CD14-positive monocyte (primary cell): ENCODE measurements around the gene PHYHD1. TPM values are rescaled to one million over a fixed set of nuclear protein-coding genes. Genes with fewer than 3 reads are reported as not detected.

ENCODE experiments used
- DNase-seq, 3 donors: peaks; one replicate each; pipeline ENCODE4 v3.0.0-alpha.2; 2011 to 2022
- H2AFZ ChIP-seq: 2 replicates; pipeline ENCODE4 v1.6.0; 2012; ENCODE audit warnings: mild to moderate bottlenecking, low read depth, low read length, inconsistent platforms; ENCODE audit not compliant: insufficient read depth, poor library complexity, severe bottlenecking
- H3K27ac ChIP-seq, 2 donors: 1 replicate in 1 of 2; 2 replicates in 1 of 2; pipeline ENCODE4 v1.5.1; 2012 to 2013; ENCODE audit warnings: low read length in 2 of 2, control low read depth in 1 of 2, inconsistent platforms in 1 of 2, low read depth in 1 of 2, mild to moderate bottlenecking in 1 of 2
- H3K27me3 ChIP-seq, 2 donors: one replicate each; pipeline versions ENCODE4 v1.6.0 to v1.6.1; 2011 to 2013; ENCODE audit warnings: low read length in 2 of 2; ENCODE audit not compliant: control insufficient read depth in 2 of 2, insufficient read depth in 2 of 2
- H3K36me3 ChIP-seq, 2 donors: replicated peaks in 1 of 2; 1 replicate in 1 of 2; 2 replicates in 1 of 2; pipeline versions ENCODE4 v1.5.1 to v1.6.1; 2012 to 2013; ENCODE audit warnings: low read length in 2 of 2, control low read depth in 1 of 2, inconsistent platforms in 1 of 2, mild to moderate bottlenecking in 1 of 2; ENCODE audit not compliant: insufficient read depth in 2 of 2, control insufficient read depth in 1 of 2
- H3K4me1 ChIP-seq, 2 donors: 1 replicate in 1 of 2; 2 replicates in 1 of 2; pipeline versions ENCODE4 v1.5.1 to v1.6.1; 2012 to 2013; ENCODE audit warnings: low read length in 2 of 2, control low read depth in 1 of 2, inconsistent platforms in 1 of 2, mild to moderate bottlenecking in 1 of 2, moderate library complexity in 1 of 2; ENCODE audit not compliant: insufficient read depth in 2 of 2, control insufficient read depth in 1 of 2
- H3K4me2 ChIP-seq: replicated peaks from 2 replicates; pipeline ENCODE3; 2012; ENCODE audit warnings: low read length, moderate library complexity, mild to moderate bottlenecking; ENCODE audit not compliant: poor library complexity, severe bottlenecking; ENCODE audit errors: extremely low read depth
- H3K4me3 ChIP-seq, 3 experiments: fragments of 200-600 bp in 1 of 3; sonication (generic) in 1 of 3; replicated peaks in 1 of 3; 1 replicate in 2 of 3; 2 replicates in 1 of 3; pipeline ENCODE4 v1.5.1; 2011 to 2013; ENCODE audit warnings: low read length in 3 of 3, mild to moderate bottlenecking in 3 of 3, control low read depth in 2 of 3, low read depth in 2 of 3, inconsistent platforms in 1 of 3, moderate library complexity in 1 of 3
- H3K79me2 ChIP-seq: 2 replicates; pipeline ENCODE4 v1.6.0; 2012; ENCODE audit warnings: mild to moderate bottlenecking, control low read depth, inconsistent platforms, low read length, moderate library complexity; ENCODE audit not compliant: insufficient read depth
- H3K9ac ChIP-seq: 2 replicates; pipeline ENCODE4 v1.6.0; 2017; ENCODE audit warnings: low read length, mild to moderate bottlenecking; ENCODE audit not compliant: insufficient read depth, poor library complexity, severe bottlenecking
- H3K9me3 ChIP-seq, 2 donors: replicated peaks in 1 of 2; 1 replicate in 1 of 2; 2 replicates in 1 of 2; pipeline versions ENCODE4 v1.5.1 to v1.6.1; 2012 to 2013; ENCODE audit warnings: low read length in 2 of 2, control low read depth in 1 of 2; ENCODE audit not compliant: control insufficient read depth in 1 of 2, insufficient read depth in 1 of 2
- H4K20me1 ChIP-seq: 2 replicates; pipeline ENCODE4 v1.6.0; 2012; ENCODE audit warnings: mild to moderate bottlenecking, low read length, control low read depth, moderate library complexity; ENCODE audit not compliant: insufficient read depth
- H3K27ac Mint-ChIP-seq, 7 donors: one replicate each; pipeline ENCODE4 v1.8.0; 2020; ENCODE audit warnings: mild to moderate bottlenecking in 7 of 7, mixed read lengths in 7 of 7, moderate library complexity in 6 of 7, inconsistent platforms in 2 of 7
- H3K27me3 Mint-ChIP-seq, 3 donors: one replicate each; pipeline ENCODE4 v1.8.0; 2021 to 2022; ENCODE audit warnings: low read depth in 3 of 3, mild to moderate bottlenecking in 3 of 3, mixed read lengths in 3 of 3, moderate library complexity in 3 of 3, inconsistent platforms in 1 of 3
- H3K36me3 Mint-ChIP-seq, 2 donors: one replicate each; pipeline ENCODE4 v1.8.0; 2020; ENCODE audit warnings: mixed read lengths in 2 of 2, inconsistent platforms in 1 of 2, mild to moderate bottlenecking in 1 of 2
- H3K4me1 Mint-ChIP-seq: one replicate; pipeline ENCODE4 v1.8.0; 2020; ENCODE audit warnings: mild to moderate bottlenecking, mixed read lengths
- H3K4me3 Mint-ChIP-seq, 2 donors: one replicate each; pipeline ENCODE4 v1.8.0; 2020; ENCODE audit warnings: mild to moderate bottlenecking in 2 of 2, mixed read lengths in 2 of 2, moderate library complexity in 1 of 2
- H3K9me3 Mint-ChIP-seq, 7 donors: one replicate each; pipeline ENCODE4 v1.8.0; 2020 to 2022; ENCODE audit warnings: mixed read lengths in 7 of 7, mild to moderate bottlenecking in 6 of 7, moderate library complexity in 6 of 7, inconsistent platforms in 2 of 7
- WGBS: methylation state at CpG from one replicate; pipeline ENCODE4 v1.1.5; 2013; ENCODE audit warnings: missing lambda C conversion rate; ENCODE audit not compliant: insufficient coverage; 5-methylcytosine and 5-hydroxymethylcytosine counted together
- intact Hi-C, 2 donors: fragments of 100-400 bp; cut with micrococcal nuclease; formaldehyde crosslinking; loops; one replicate each; pipeline versions ENCODE4 v1.15.0 to v1.15.1; 2023
- polyA minus RNA-seq: library from RNA; depleted of rRNA, polyadenylated mRNA; stranded (reverse); fragments of >200 nt; gene quantifications from 2 replicates; pipeline ENCODE4 v1.2.3, GENCODE V29; 2012
- polyA plus RNA-seq, 3 donors: library from polyadenylated mRNA; depleted of rRNA in 1 of 3; unstranded in 2 of 3; stranded (reverse) in 1 of 3; fragments of 300-500 nt in 2 of 3; fragments of >200 nt in 1 of 3; fragmentation: Illumina TruSeq in 2 of 3; gene quantifications; 1 replicate in 2 of 3; 2 replicates in 1 of 3; pipeline ENCODE4 v1.2.3, GENCODE V29; 2012 to 2021
- total RNA-seq, 12 experiments: library from RNA in 1 of 12; stranded (reverse) in 1 of 12; fragments of 120-200 nt in 1 of 12; gene quantifications; one replicate each; pipeline ENCODE4 v1.2.4 and lab custom pipeline; 2013 to 2026; ENCODE audit warnings: mixed read lengths in 6 of 12, inconsistent platforms in 1 of 12
- TF ChIP-seq, protein P1 (sequence below): fragments of 200-600 bp; IDR thresholded peaks from one replicate; pipeline ENCODE4 v1.8.0; 2022; ENCODE audit warnings: antibody characterized with exemption, mild to moderate bottlenecking

Gene PHYHD1
- total RNA-seq (2013): 0.21 TPM
- under 1 TPM in 1 of 3 donors, not detected in 2; 0.29 TPM for polyA plus RNA-seq
- not detected in 2 replicates for polyA minus RNA-seq
- 0 to 1.2 (median 0.20) reads per million in 11 experiments for total RNA-seq (lab: John Stamatoyannopoulos, UW)

DNA sequence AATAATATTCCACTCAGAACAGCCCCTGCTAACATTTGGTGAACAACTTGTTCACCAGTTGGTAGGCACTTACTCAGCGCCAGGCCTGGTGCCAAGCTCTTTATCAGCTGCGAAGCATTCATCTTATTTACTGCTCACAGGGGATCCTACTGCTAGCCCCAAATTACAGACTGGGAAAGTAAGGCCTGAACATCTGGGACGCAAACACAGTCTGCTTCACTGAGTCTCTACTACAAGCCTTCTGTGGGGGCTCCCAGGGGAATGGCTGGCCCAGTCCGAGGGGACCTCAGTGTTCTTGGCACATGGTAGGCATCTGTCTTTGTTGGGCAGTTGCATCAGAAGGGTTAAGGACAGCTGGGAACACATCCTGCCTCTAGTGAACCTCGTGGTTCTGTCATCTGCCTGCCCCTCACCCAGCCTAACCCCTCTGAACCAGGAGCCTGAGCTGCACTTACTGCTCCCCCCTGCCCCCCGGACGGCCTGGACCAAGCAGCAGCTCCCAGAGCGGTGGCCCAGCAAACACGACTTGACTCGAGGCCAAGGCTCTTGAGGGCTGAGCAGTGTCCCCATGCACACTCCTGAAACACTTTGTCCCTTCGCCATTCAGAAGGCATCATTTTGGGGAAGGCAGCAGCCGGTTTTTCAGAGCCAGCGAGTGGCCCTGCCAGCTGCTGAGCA, at the start of gene PHYHD1:
Gene PHYHD1, plus strand, starts transcription at position 602 of the 678 bp plus-strand sequence. CDS start 1,342 bp downstream, outside the sequence.
- peaks cover 10% of the 10 kb centered on the region for H3K4me1 Mint-ChIP-seq
- Histone ChIP-seq H3K4me2 (no peak within 1 kb of the TSS), H3K4me1 (peaks cover 6 to 10% of the 10 kb centered on the region in 2 donors), H3K27ac (no peak within 1 kb of the TSS), H3K79me2 (no peaks in the 10 kb centered on the region), H2AFZ (no peak within 1 kb of the TSS), H3K4me3 (no peak within 1 kb of the TSS), H4K20me1 (no peaks in the 10 kb centered on the region), H3K36me3 (peaks cover 23 to 26% of the 10 kb centered on the region in 2 donors), H3K9ac (no peak within 1 kb of the TSS), H3K9me3 (no peaks in the 10 kb centered on the region), H3K27me3 (no peaks in the 10 kb centered on the region)
- no peaks in the 10 kb centered on the region for H3K9me3 Mint-ChIP-seq
- TF ChIP-seq, protein P1, sequence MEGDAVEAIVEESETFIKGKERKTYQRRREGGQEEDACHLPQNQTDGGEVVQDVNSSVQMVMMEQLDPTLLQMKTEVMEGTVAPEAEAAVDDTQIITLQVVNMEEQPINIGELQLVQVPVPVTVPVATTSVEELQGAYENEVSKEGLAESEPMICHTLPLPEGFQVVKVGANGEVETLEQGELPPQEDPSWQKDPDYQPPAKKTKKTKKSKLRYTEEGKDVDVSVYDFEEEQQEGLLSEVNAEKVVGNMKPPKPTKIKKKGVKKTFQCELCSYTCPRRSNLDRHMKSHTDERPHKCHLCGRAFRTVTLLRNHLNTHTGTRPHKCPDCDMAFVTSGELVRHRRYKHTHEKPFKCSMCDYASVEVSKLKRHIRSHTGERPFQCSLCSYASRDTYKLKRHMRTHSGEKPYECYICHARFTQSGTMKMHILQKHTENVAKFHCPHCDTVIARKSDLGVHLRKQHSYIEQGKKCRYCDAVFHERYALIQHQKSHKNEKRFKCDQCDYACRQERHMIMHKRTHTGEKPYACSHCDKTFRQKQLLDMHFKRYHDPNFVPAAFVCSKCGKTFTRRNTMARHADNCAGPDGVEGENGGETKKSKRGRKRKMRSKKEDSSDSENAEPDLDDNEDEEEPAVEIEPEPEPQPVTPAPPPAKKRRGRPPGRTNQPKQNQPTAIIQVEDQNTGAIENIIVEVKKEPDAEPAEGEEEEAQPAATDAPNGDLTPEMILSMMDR: no peak
- peak within 1 kb of the TSS; percentile 45 to 81 for H3K4me3 Mint-ChIP-seq
- H3K36me3 Mint-ChIP-seq: peaks cover 29 to 30% of the 10 kb centered on the region in 2 donors
- peak within 1 kb of the TSS in 1 of 7 donors; percentile 81 for H3K27ac Mint-ChIP-seq
- intact Hi-C loops: loop anchor here in 1 of 2 donors (10.0 kb wide), 1 partner anchor 276 kb away; no protein-coding TSS in a partner anchor
- 82% methylated on average over 12 of the region's 13 CpGs for WGBS
- DNase-seq: no peak
- peaks cover 1 to 4% (median 3%) of the 10 kb centered on the region in 3 donors for H3K27me3 Mint-ChIP-seq

DNA sequence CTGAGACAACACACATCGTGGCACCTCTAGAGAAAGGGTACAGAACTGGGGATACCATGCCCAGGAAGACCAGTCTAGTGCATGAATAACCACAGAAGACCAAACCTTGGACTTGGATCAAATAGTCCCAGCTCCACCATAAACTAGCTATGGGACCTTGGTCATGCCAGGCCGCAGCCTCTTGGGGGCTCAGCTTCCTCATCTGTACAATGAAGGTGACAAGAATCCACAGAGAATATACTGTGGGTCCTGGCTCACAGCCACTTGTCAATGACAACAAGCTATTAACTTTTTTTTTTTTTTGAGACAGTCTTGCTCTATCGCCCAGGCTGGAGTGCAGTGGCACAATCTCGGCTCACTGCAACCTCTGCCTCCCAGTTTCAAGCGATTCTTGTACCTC, 42.9 kb upstream of the PHYHD1 start:
- Histone ChIP-seq H3K4me2 (no peak overlapping the region), H3K9ac (no peak overlapping the region), H3K4me3 (no peak overlapping the region), H3K4me1 (peaks cover 20 to 22% of the 10 kb centered on the region in 2 donors), H3K36me3 (no peaks in the 10 kb centered on the region), H3K27me3 (no peaks in the 10 kb centered on the region), H3K27ac (no peak overlapping the region), H3K9me3 (no peaks in the 10 kb centered on the region), H4K20me1 (peaks cover 4% of the 10 kb centered on the region), H2AFZ (no peak overlapping the region), H3K79me2 (peaks cover 8% of the 10 kb centered on the region)
- peaks cover 24% of the 10 kb centered on the region for H3K4me1 Mint-ChIP-seq
- no peak overlapping the region for H3K4me3 Mint-ChIP-seq
- TF ChIP-seq, protein P1: no peak
- peaks cover 0 to 3% (median 0%) of the 10 kb centered on the region in 7 donors for H3K9me3 Mint-ChIP-seq
- 38% methylated on average over 2 of the region's 5 CpGs for WGBS
- H3K27me3 Mint-ChIP-seq: no peaks in the 10 kb centered on the region
- H3K36me3 Mint-ChIP-seq: peaks cover 0 to 2% of the 10 kb centered on the region in 2 donors
- intact Hi-C loops: no loop called here
- no peak overlapping the region for H3K27ac Mint-ChIP-seq
- DNase-seq: no peak
